Colon (tissue), 2 donors: ENCODE results near the gene ALAD.

Experiments used
- FAIRE-seq: peaks from 2 replicates; lab custom pipeline; 2012; peaks lifted over from hg19 to GRCh38; lab: Jason Lieb, UNC
- donor health status: control.
- donor health status: control.

The ALAD gene

GRCh38 chr9:113345671-113346070, 55.4 kb downstream of the ALAD start:
- no peak for FAIRE-seq

- FAIRE-seq: no peak
Observed at GRCh38 chr9:113345190-113345589, 55.9 kb downstream of the ALAD start.

- no peak for FAIRE-seq
Observed at GRCh38 chr9:113343732-113344231, 57.3 kb downstream of the ALAD start.

- no peak for FAIRE-seq
Observed at GRCh38 chr9:113341712-113342410, 59.2 kb downstream of the ALAD start.

- FAIRE-seq: no peak
Observed at GRCh38 chr9:113340011-113340699, 60.9 kb downstream of the ALAD start, which contains the start of gene WDR31. TSS of gene WDR31 (minus strand) at chr9:113340275. CDS start at chr9:113332022, 8,253 bp downstream.

GRCh38 chr9:113337714-113338113, 63.4 kb downstream of the ALAD start:
- no peak for FAIRE-seq
